ENCODE results near the gene RAB31.

GRCh38 chr18:9671214-9671613 is 36.9 kb upstream of the RAB31 start:
- TF ChIP-seq HCFC1 (IDR thresholded peaks at IDR 0.05; ENCODE audit: low read depth, low read length) (no peak), ZNF12 (CRISPR knock-in tag; IDR thresholded peaks at IDR 0.05) (no peak), TAF1 (CRISPR knock-in tag; IDR thresholded peaks at IDR 0.05) (no peak), EZH2 (conservative IDR thresholded peaks at IDR 0.05; ENCODE audit: low read depth, low read length) (no peak), THAP7 (CRISPR knock-in tag; IDR thresholded peaks at IDR 0.05) (no peak), SIN3A (IDR thresholded peaks at IDR 0.05; ENCODE audit: borderline replicate concordance, low read depth, low read length) (no peak)
- TF ChIP-seq, protein P1, sequence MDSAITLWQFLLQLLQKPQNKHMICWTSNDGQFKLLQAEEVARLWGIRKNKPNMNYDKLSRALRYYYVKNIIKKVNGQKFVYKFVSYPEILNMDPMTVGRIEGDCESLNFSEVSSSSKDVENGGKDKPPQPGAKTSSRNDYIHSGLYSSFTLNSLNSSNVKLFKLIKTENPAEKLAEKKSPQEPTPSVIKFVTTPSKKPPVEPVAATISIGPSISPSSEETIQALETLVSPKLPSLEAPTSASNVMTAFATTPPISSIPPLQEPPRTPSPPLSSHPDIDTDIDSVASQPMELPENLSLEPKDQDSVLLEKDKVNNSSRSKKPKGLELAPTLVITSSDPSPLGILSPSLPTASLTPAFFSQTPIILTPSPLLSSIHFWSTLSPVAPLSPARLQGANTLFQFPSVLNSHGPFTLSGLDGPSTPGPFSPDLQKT (CRISPR knock-in tag; IDR thresholded peaks at IDR 0.05; ENCODE audit: borderline replicate concordance), result no peak
